Measurements from ENCODE around the gene TOMM20. TPM values are rescaled to one million over a fixed set of nuclear protein-coding genes. Genes with fewer than 3 reads are reported as not detected.
"Not testable (repeated sequence)": the region's sequence is repeated elsewhere in the genome, so short reads cannot be mapped to it uniquely, and the experiment has no call there.

Gene TOMM20
- polyA plus RNA-seq, 1 donor, result 155 TPM

GRCh38 chr1:235101558-235102258, 26.9 kb downstream of the TOMM20 start:
- no peak for DNase-seq

GRCh38 chr1:235100194-235100772, 28.4 kb downstream of the TOMM20 start:
- peak; percentile 82 for DNase-seq

GRCh38 chr1:235098991-235099390, 29.6 kb downstream of the TOMM20 start:
- no peak for DNase-seq

GRCh38 chr1:235098547-235098946, 30.1 kb downstream of the TOMM20 start:
- DNase-seq, result no peak

GRCh38 chr1:235097501-235097900, 31.1 kb downstream of the TOMM20 start:
- not testable (repeated sequence) for DNase-seq

- DNase-seq, result no peak
Observed at GRCh38 chr1:235095938-235096562, 32.6 kb downstream of the TOMM20 start.

GRCh38 chr1:235093696-235094592, 34.7 kb downstream of the TOMM20 start:
- no peak for DNase-seq

- DNase-seq, result no peak
Observed at GRCh38 chr1:235093013-235093695, 35.5 kb downstream of the TOMM20 start.

GRCh38 chr1:235092415-235092814, 36.2 kb downstream of the TOMM20 start:
- not testable (repeated sequence) for DNase-seq

GRCh38 chr1:235092045-235092406, 36.6 kb downstream of the TOMM20 start:
- DNase-seq, result not testable (repeated sequence)

- DNase-seq, result not testable (repeated sequence)
Observed at GRCh38 chr1:235091319-235092044, 37.2 kb downstream of the TOMM20 start.

- DNase-seq, result no peak
Observed at GRCh38 chr1:235090406-235091069, 38.1 kb downstream of the TOMM20 start.

GRCh38 chr1:235088907-235089306, 39.7 kb downstream of the TOMM20 start:
- DNase-seq, result no peak

- no peak for DNase-seq
Observed at GRCh38 chr1:235088430-235088829, 40.2 kb downstream of the TOMM20 start.

- no peak for DNase-seq
Observed at GRCh38 chr1:235087906-235088305, 40.7 kb downstream of the TOMM20 start.

- not testable (repeated sequence) for DNase-seq
Observed at GRCh38 chr1:235085411-235086117, 43.1 kb downstream of the TOMM20 start.

- not testable (repeated sequence) for DNase-seq
Observed at GRCh38 chr1:235080788-235081187, 47.8 kb downstream of the TOMM20 start.

GRCh38 chr1:235080297-235080657, 48.4 kb downstream of the TOMM20 start:
- DNase-seq, result not testable (repeated sequence)

- DNase-seq, result no peak
Observed at GRCh38 chr1:235079443-235080296, 49.0 kb downstream of the TOMM20 start.

All from hindlimb muscle (tissue), 1 donor.